GM18505 (cell line): ENCODE results near the gene KIF18A.
"Not testable (repeated sequence)": the region's sequence is repeated elsewhere in the genome, so short reads cannot be mapped to it uniquely, and the experiment has no call there.

ENCODE experiments used
- ATAC-seq: cut with Tn5 transposase; IDR thresholded peaks from one replicate; pipeline ENCODE4 v1.9.1; 2021; ENCODE audit not compliant: unreplicated experiment
- POLR2A ChIP-seq: IDR thresholded peaks from 4 replicates; pipeline ENCODE4 v1.6.1; 2011; ENCODE audit warnings: borderline replicate concordance; ENCODE audit not compliant: insufficient read depth, insufficient read length; ENCODE audit errors: extremely low read depth

The KIF18A gene

GRCh38 chr11:28107750-28108618 is at the start of gene KIF18A, which contains the start of gene METTL15:
KIF18A (minus strand) TSS chr11:28108156; CDS start chr11:28097947, 10,209 bp downstream.
METTL15 (plus strand) TSS chr11:28108388; CDS start chr11:28113335, 4,947 bp downstream.
- ATAC-seq: peak; percentile 94
- TF ChIP-seq POLR2A: peak; percentile 77

GRCh38 chr11:28153586-28153985 is 45.6 kb upstream of the KIF18A start:
- ATAC-seq: no peak
- no peak for TF ChIP-seq POLR2A

- no peak for ATAC-seq
- TF ChIP-seq POLR2A: no peak
These were observed 44.8 kb upstream of the KIF18A start for GRCh38 chr11:28152743-28153142.

- no peak for TF ChIP-seq POLR2A
These were observed 38.3 kb upstream of the KIF18A start for GRCh38 chr11:28146123-28146751.

GRCh38 chr11:28144808-28145207 is 36.9 kb upstream of the KIF18A start:
- no peak for TF ChIP-seq POLR2A
- no peak for ATAC-seq

More at GRCh38 chr11:28146123-28146751, 38.3 kb upstream of the KIF18A start:
- ATAC-seq: no peak

GRCh38 chr11:28142724-28143123 is 34.8 kb upstream of the KIF18A start:
- ATAC-seq: no peak
- no peak for TF ChIP-seq POLR2A

- TF ChIP-seq POLR2A: no peak
- ATAC-seq: no peak
These were observed 32.9 kb upstream of the KIF18A start for GRCh38 chr11:28140689-28141455.

GRCh38 chr11:28139841-28140415 is 32.0 kb upstream of the KIF18A start:
- ATAC-seq: no peak
- no peak for TF ChIP-seq POLR2A

- no peak for TF ChIP-seq POLR2A
- ATAC-seq: no peak
These were observed 29.9 kb upstream of the KIF18A start for GRCh38 chr11:28137832-28138231.

GRCh38 chr11:28137366-28137765 is 29.4 kb upstream of the KIF18A start:
- no peak for ATAC-seq
- TF ChIP-seq POLR2A: no peak

GRCh38 chr11:28136157-28136556 is 28.2 kb upstream of the KIF18A start:
- ATAC-seq: not testable (repeated sequence)

GRCh38 chr11:28133146-28133545 is 25.2 kb upstream of the KIF18A start:
- no peak for TF ChIP-seq POLR2A
- ATAC-seq: no peak

GRCh38 chr11:28132548-28132947 is 24.6 kb upstream of the KIF18A start:
- no peak for TF ChIP-seq POLR2A
- ATAC-seq: no peak
